Choroid plexus epithelial cell (primary cell): Measurements from ENCODE around the gene TRMT11.

Source experiments
- DNase-seq: peaks from one replicate; pipeline ENCODE4 v3.0.0-alpha.2; 2010; ENCODE audit warnings: low read depth
- H3K4me3 ChIP-seq: 2 replicates; pipeline ENCODE4 v1.5.1; 2011; ENCODE audit warnings: low read depth, mild to moderate bottlenecking, control low read depth, low read length, moderate library complexity
- TF ChIP-seq, protein P1 (sequence below): conservative IDR thresholded peaks from 2 replicates; pipeline ENCODE4 v1.5.1; 2011; ENCODE audit warnings: low read depth, mild to moderate bottlenecking, control low read depth, inconsistent platforms, low read length, moderate library complexity

TRMT11 gene

DNA sequence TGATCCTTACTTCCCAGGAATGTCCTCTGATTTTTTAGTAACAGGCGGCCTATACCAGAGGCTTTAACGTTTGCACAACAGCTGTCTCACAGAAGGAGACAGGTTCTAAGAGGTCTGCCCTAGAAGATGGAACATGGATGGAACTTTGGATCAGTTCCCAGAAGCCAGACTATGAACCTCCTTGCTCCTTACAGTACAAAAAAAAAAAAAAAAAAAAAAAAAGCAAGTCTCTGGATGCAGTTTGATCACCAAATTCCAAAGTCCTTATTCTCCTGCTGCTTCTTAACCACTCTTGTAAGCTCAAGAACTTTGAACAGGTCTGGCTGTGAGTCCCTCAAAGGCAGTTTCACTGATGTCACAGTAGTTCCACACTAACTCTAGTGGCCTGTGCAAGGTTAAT lies 2.0 kb upstream of the TRMT11 start:
- TF ChIP-seq, protein P1, sequence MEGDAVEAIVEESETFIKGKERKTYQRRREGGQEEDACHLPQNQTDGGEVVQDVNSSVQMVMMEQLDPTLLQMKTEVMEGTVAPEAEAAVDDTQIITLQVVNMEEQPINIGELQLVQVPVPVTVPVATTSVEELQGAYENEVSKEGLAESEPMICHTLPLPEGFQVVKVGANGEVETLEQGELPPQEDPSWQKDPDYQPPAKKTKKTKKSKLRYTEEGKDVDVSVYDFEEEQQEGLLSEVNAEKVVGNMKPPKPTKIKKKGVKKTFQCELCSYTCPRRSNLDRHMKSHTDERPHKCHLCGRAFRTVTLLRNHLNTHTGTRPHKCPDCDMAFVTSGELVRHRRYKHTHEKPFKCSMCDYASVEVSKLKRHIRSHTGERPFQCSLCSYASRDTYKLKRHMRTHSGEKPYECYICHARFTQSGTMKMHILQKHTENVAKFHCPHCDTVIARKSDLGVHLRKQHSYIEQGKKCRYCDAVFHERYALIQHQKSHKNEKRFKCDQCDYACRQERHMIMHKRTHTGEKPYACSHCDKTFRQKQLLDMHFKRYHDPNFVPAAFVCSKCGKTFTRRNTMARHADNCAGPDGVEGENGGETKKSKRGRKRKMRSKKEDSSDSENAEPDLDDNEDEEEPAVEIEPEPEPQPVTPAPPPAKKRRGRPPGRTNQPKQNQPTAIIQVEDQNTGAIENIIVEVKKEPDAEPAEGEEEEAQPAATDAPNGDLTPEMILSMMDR: no peak
- H3K4me3 ChIP-seq: no peak overlapping the region
- peak; percentile 71 for DNase-seq

DNA sequence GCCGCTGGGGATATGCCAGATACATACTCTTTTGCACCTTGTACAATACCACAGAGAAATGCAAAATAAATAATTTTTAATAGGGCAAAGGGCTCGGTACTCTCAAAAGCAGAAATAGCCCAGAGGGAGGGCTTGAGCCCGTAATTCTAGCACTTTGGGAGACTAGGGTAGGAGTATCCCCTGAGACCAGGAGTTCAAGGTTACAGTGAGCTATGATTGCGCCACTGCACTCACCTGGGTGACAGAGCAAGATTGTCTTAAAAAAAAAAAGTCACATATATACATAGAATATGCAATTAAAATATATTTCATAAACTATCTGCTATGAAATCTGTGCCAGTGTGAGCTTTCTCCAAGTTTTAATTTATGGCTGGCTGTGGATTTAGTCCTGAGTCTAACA lies 818 bp upstream of the TRMT11 start:
- TF ChIP-seq, protein P1: no peak
- peak overlapping the region; percentile 96 for H3K4me3 ChIP-seq

DNA sequence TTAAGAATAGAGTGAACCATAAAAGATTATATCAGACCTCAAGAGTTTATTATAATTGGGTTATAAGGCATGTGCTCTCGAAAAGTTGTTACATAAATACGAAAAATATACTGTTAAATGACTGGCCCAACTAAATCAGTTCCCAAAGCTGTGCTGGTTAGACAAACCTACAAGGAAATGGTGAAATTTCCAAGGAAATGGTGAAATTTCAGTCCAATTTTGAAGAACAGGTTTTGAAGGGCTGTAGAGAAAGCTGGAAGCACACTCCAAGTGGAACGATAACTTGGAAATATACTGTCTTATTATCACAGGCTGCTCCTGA lies 400 bp upstream of the TRMT11 start:
- DNase-seq: no peak
- H3K4me3 ChIP-seq: peak overlapping the region; percentile 96
- TF ChIP-seq, protein P1: no peak

More for the DNA sequence above, 818 bp upstream of the TRMT11 start:
- no peak for DNase-seq

DNA sequence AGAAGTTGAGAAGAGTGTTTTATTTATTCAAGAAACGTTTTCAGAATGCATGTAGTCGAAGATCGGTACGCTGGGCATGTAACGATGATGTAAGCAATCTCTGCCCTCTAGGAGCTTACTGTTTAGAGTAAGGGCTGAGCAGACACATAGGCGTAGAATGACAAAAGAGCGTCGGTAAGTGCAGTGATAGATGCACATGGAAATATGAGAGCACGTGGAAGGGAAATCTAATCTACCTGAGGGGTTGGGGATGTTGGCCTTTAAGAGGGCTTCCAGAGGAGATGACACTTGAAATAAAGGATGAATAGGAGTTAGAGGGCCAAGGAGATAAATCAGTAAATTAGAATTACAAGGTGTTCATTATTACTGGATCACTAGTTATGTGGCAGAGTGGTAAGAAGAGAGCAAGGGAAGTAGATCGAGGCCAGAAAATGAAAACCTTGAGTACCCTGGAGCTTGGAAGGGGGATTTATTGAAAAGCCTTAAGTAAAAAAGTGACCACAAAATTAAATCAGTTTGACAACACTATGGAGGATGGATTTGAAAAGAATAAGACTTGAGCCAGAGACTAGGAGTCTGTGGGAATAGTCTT lies 782 bp downstream of the TRMT11 start:
- DNase-seq: peak; percentile 41

DNA sequence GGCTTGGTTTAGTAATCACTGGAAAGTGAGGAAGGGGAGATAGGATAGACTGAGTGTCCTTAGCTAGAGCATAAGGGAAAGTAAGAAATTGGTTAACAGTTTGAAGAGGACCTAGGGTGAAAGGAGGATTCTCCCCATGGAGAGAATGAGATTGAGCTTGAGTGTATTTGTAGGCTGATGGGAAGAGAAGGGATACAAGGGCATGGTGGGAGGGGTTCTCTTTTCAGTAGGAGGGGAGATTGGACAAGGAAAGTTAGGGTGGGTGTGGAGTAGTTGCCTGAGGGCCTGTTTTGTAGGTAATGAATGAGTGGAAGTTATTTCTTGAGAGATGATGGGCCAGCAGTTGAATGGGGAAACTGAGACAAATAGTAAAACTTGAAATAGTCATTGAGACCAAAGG lies 1.9 kb downstream of the TRMT11 start:
- H3K4me3 ChIP-seq: no peak overlapping the region
- no peak for DNase-seq
- TF ChIP-seq, protein P1: no peak

More for the DNA sequence above, 782 bp downstream of the TRMT11 start:
- H3K4me3 ChIP-seq: peak overlapping the region; percentile 96
- TF ChIP-seq, protein P1: no peak

DNA sequence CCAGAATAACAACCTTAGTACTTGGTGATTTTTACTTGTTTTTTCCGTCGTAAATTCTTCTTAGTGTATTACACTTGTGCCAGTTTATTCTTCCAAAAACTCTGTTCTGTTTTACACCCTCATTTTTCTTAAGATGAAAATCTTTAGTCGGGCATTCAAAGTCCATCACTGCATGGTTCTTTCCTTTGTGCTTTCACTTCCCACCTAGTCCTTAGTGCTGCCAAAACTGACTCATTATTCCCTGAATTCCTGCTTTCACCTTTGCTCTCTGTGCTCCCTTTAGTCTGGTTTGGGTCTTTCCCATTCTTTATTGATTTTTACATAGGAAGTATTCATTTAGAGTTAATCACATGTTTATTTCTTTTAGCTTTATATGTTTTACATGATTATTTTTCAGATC lies 3.3 kb downstream of the TRMT11 start:
- no peak overlapping the region for H3K4me3 ChIP-seq
- DNase-seq: peak; percentile 23
- TF ChIP-seq, protein P1: no peak

DNA sequence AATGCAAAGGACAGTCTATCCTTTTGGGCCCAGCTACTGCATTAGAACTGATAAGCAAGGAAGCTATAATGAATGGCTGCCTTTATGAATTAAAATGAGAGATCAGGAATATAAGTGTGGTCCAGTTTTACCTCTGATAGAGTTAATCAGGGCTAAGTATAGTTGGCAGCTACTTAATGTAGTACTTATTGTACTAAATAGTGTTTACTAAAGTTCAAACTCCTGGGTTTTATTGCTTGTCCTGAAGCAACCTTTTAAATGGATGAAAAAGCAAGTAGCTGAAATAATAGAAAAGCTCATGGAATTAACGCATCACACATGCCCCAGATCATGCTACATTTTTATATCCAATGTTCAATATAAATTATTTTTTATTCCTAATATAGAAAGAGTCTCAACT lies 5.3 kb downstream of the TRMT11 start:
- no peak for DNase-seq
- TF ChIP-seq, protein P1: no peak

More for the DNA sequence above, 5.3 kb downstream of the TRMT11 start:
- no peak overlapping the region for H3K4me3 ChIP-seq
